HepG2 (cell line): ENCODE data around the gene HDHD3. TPM values are rescaled to one million over a fixed set of nuclear protein-coding genes. Genes with fewer than 3 reads are reported as not detected.
"Not testable (repeated sequence)": the region's sequence is repeated elsewhere in the genome, so short reads cannot be mapped to it uniquely, and the experiment has no call there.

Experiments
- ATAC-seq: fragments of 200-7000 bp; cut with Tn5 transposase; 3 replicates; pipeline ENCODE4 v1.9.1; 2020; ENCODE audit warnings: mild to moderate bottlenecking, moderate library complexity
- BruUV-seq: library from RNA; stranded (reverse); fragments of 400-500 nt; replicated peaks from 2 replicates; lab custom pipeline; 2021; lab: Mats Ljungman, UMichigan
- CTCF ChIA-PET: fragments of 300-600 bp; formaldehyde crosslinking; extraction: SDS; loops from one replicate; lab custom pipeline; 2021; ENCODE audit warnings: low total read pairs, inconsistent platforms, low intra/inter-chr PET ratio; lab: Yijun Ruan, JAX
- POLR2A ChIA-PET: fragments of 350-600 bp; sonication (Branson Sonifier 250); formaldehyde crosslinking; loops from one replicate; lab custom pipeline; 2020; ENCODE audit warnings: antibody characterized with exemption, inconsistent platforms; lab: Yijun Ruan, JAX
- DNase-seq: peaks from one replicate; pipeline ENCODE4 v3.0.0-alpha.2; 2015; ENCODE audit warnings: low spot score
- FAIRE-seq: peaks from 3 replicates; lab custom pipeline; 2011; peaks lifted over from hg19 to GRCh38; lab: Jason Lieb, UNC
- H2AFZ ChIP-seq: one replicate; pipeline ENCODE4 v1.6.1; 2011; ENCODE audit warnings: low read length, inconsistent platforms
- H3K27ac ChIP-seq: fragments of 300-600 bp; 3 replicates; pipeline ENCODE4 v1.8.0; 2011; ENCODE audit warnings: mixed run types, mild to moderate bottlenecking, mixed read lengths, low read length, inconsistent platforms; ENCODE audit not compliant: insufficient read depth; ENCODE audit errors: extremely low read length
- H3K27me3 ChIP-seq, 2 experiments: fragments of 200-600 bp in 1 of 2; 2 replicates in 1 of 2; 3 replicates in 1 of 2; pipeline versions ENCODE4 v1.6.0 to v1.8.0; 2011; ENCODE audit warnings: low read length in 2 of 2, mild to moderate bottlenecking in 2 of 2, moderate library complexity in 2 of 2, inconsistent platforms in 1 of 2; ENCODE audit not compliant: insufficient read depth in 2 of 2, control insufficient read depth in 1 of 2
- H3K36me3 ChIP-seq, 2 experiments: fragments of 200-600 bp in 1 of 2; replicated peaks in 1 of 2; 2 replicates in 1 of 2; 3 replicates in 1 of 2; pipeline versions ENCODE4 v1.5.1 to v1.8.0; 2011; ENCODE audit warnings: low read length in 2 of 2, inconsistent platforms in 1 of 2; ENCODE audit not compliant: insufficient read depth in 2 of 2, control insufficient read depth in 1 of 2
- H3K4me1 ChIP-seq: 2 replicates; pipeline ENCODE4 v1.5.1; 2012; ENCODE audit warnings: low read length, inconsistent platforms; ENCODE audit not compliant: insufficient read depth
- H3K4me2 ChIP-seq: 2 replicates; pipeline ENCODE4 v1.6.0; 2011; ENCODE audit warnings: low read depth, low read length, inconsistent platforms
- H3K4me3 ChIP-seq, 3 experiments: fragments of 200-600 bp in 1 of 3; sonication (generic), shearing (Covaris generic) in 1 of 3; replicated peaks in 1 of 3; 2 replicates each; pipeline ENCODE4 v1.5.1; 2011 to 2016; ENCODE audit warnings: low read length in 3 of 3, inconsistent platforms in 2 of 3, low read depth in 2 of 3, mild to moderate bottlenecking in 2 of 3, control low read depth in 1 of 3, mixed read lengths in 1 of 3; ENCODE audit not compliant: insufficient read depth in 1 of 3
- H3K79me2 ChIP-seq: one replicate; pipeline ENCODE4 v1.6.1; 2011; ENCODE audit warnings: low read length, inconsistent platforms; ENCODE audit not compliant: insufficient read depth
- H3K9ac ChIP-seq: 2 replicates; pipeline ENCODE4 v1.6.0; 2011; ENCODE audit warnings: mild to moderate bottlenecking, low read depth, low read length, inconsistent platforms; ENCODE audit not compliant: insufficient read depth
- H3K9me3 ChIP-seq: 2 replicates; pipeline ENCODE4 v1.5.1; 2012; ENCODE audit warnings: mild to moderate bottlenecking, low read length
- H4K20me1 ChIP-seq: 2 replicates; pipeline ENCODE4 v1.6.0; 2011; ENCODE audit warnings: inconsistent platforms, mild to moderate bottlenecking, low read length, moderate library complexity; ENCODE audit not compliant: insufficient read depth
- IKZF5 ChIP-seq: IDR thresholded peaks from 2 replicates; pipeline ENCODE4 v1.6.1; 2018; ENCODE audit warnings: missing genetic modification reagents, mild to moderate bottlenecking, missing compliant biosample characterization
- MED1 ChIP-seq: sonication (generic); formaldehyde crosslinking; IDR thresholded peaks from 2 replicates; pipeline ENCODE4 v1.4.0; 2020; ENCODE audit warnings: missing genetic modification reagents
- RXRB ChIP-seq: IDR thresholded peaks from 2 replicates; pipeline ENCODE4 v1.6.1; 2016; ENCODE audit warnings: borderline replicate concordance, missing genetic modification reagents, missing compliant biosample characterization
- SKIL ChIP-seq: sonication (generic); formaldehyde crosslinking; IDR thresholded peaks from 2 replicates; pipeline ENCODE4 v1.8.0; 2022; ENCODE audit warnings: missing genetic modification reagents, mild to moderate bottlenecking, moderate library complexity, borderline replicate concordance
- WGBS: methylation state at CpG from one replicate; pipeline ENCODE4 v1.1.6; 2017; ENCODE audit warnings: low lambda C conversion rate; 5-methylcytosine and 5-hydroxymethylcytosine counted together
- in situ Hi-C: cut with HindIII; loops from 2 replicates; pipeline ENCODE4 v1.10.0; 2017; ENCODE audit warnings: low pct_unique_long_range_greater_than_20kb; ENCODE audit not compliant: extremely low pct_ligation_motif_present
- intact Hi-C: fragments of 100-400 bp; cut with micrococcal nuclease; formaldehyde crosslinking; loops from one replicate; pipeline ENCODE4 v1.10.0; 2022; ENCODE audit not compliant: unreplicated experiment
- polyA plus RNA-seq, 8 experiments: library from polyadenylated mRNA; depleted of rRNA in 3 of 8; stranded (reverse) in 7 of 8; unstranded in 1 of 8; fragments of >200 nt; fragmentation: Illumina TruSeq in 4 of 8; extraction: Trizol in 4 of 8; gene quantifications; 2 replicates each; pipeline versions ENCODE4 v1.2.1 to v1.2.3, GENCODE V29; 2011 to 2016; ENCODE audit warnings: low read depth in 4 of 8, missing spikeins in 1 of 8, mixed read lengths in 1 of 8; ENCODE audit not compliant: insufficient read depth in 1 of 8
- total RNA-seq, 5 experiments: library from RNA; depleted of rRNA; stranded (reverse); fragments of >200 nt; fragmentation: Illumina TruSeq; extraction: Trizol; gene quantifications; 2 replicates each; pipeline ENCODE4 v1.2.3, GENCODE V29; 2016; ENCODE audit warnings: low read depth in 1 of 5

HDHD3 gene
- total and polyA plus RNA-seq, 2 of the 13 experiments (the other 11 are each of a cell fraction or from before 2014, with no cell fraction given): 23.1 to 38.5 TPM

GRCh38 chr9:113368348-113368981 is 8.3 kb downstream of the HDHD3 start (continued):
- peak; percentile 54; the same call in 1 of the 2 replicates for TF ChIP-seq SKIL (CRISPR knock-in tag)
- TF ChIP-seq IKZF5 (CRISPR knock-in tag): peak; percentile 22; the same call in 1 of the 2 replicates
- TF ChIP-seq MED1 (CRISPR knock-in tag): peak; percentile 39
- TF ChIP-seq RXRB: peak; percentile 35; the same call in 1 of the 2 replicates
- TF ChIP-seq, all 625 proteins: peak for 13

- H3K79me2 ChIP-seq, H3K4me3 ChIP-seq, H3K36me3 ChIP-seq, H3K9ac ChIP-seq, intact Hi-C loops, H3K9me3 ChIP-seq, ATAC-seq, H2AFZ ChIP-seq, CTCF ChIA-PET, FAIRE-seq, in situ Hi-C loops, DNase-seq, BruUV-seq, H4K20me1 ChIP-seq, H3K4me2 ChIP-seq, H3K27ac ChIP-seq, H3K27me3 ChIP-seq: not testable (repeated sequence)
- 33% methylated on average over 3 of the region's 3 CpGs for WGBS
- POLR2A ChIA-PET: interaction anchor here (1.1 to 3.0 kb wide), 3 partner anchors 11 to 45 kb away, joined by 3 to 16 read pairs (median 5); partner anchors contain the start of genes C9orf43, HDHD3, POLE3 and WDR31
- peaks cover 58% of the 10 kb centered on the region for H3K4me1 ChIP-seq
Observed at GRCh38 chr9:113365652-113366051, 11.1 kb downstream of the HDHD3 start.
